Measurements from ENCODE around the gene SIRT5.

DNA sequence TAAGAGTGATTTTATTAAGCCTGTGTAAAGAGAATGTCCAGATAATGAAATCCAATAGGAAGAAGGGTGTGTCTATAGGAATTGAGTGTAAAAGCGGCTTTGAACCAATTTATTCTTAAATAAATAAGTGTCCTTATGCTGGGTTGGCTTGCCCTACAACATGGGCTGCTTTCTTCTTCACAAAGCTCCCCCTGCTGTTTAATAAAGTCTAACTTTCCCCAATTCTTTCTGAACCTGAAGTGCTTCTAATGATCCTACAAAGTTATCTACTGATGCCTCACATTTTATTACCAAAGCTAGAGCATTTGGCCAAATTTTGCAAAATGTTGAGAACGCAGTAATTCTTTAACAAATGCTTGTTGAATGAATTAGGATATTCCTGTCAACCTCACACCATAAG, 36.3 kb upstream of the SIRT5 start:
- TF ChIP-seq POLR2A (IDR thresholded peaks at IDR 0.05) = no peak
- peak; percentile 29 to 65 (median 54) for TF ChIP-seq CTCF (IDR thresholded peaks at IDR 0.05)

All from gastroesophageal sphincter (tissue), 3 donors.